GM19468 (cell line): Measurements from ENCODE around the gene RTKN.
"Not testable (repeated sequence)": the region's sequence is repeated elsewhere in the genome, so short reads cannot be mapped to it uniquely, and the experiment has no call there.

ENCODE experiments used
- ATAC-seq: cut with Tn5 transposase; IDR thresholded peaks from one replicate; pipeline ENCODE4 v1.9.1; 2021; ENCODE audit warnings: mild to moderate bottlenecking, moderate library complexity, moderate number of reproducible peaks; ENCODE audit not compliant: unreplicated experiment; ENCODE audit errors: extremely low read depth

Gene RTKN

DNA sequence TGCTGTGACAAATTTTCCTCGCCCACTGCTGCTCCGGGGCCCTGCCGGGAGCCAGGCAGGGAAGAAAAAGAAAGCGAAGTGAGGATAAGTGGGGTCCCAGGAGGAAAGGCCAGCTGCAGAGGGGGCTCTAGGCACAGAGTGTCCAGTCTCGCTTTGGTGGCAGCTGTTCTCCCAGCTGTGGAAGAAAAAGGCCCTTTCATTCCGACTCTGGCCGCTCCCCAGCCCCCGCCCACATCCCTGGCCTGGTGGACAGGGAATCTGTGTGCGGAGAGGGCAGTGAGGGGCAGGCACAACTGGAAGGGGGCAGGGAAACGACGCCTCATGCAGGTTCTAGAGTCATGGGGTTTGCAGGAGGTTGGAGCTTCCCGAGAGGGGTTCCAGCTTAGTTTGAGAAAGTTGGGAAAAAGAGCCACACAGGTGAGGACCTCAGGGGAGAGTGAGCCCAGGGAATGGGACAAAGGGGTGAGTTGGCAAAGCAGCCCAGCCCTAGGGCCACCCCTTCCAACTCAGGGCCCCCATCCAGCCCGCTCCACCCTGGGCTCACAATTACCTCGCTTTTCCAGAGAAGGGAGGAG, 1.8 kb downstream of the RTKN start:
- no peak for ATAC-seq

GRCh38 chr2:74439373-74439772, 2.4 kb downstream of the RTKN start:
- no peak for ATAC-seq

DNA sequence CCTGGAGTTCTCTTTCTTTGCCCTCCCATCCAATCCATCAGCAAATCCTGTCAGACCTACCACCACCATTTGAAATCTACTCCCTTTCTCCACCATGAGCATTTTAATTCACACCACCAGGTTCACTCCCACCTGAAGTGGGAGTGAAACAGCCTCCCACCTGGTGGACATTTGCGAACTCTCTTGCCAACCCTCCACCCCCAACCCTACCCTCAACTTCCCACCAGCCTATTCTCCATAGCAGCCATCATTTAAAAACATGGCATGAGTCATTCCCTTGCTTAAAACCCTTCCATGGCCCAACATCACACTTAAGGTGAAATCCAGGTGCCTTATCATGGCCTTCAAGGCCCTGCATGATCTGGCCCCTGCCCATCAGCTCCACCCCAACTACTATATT, 3.5 kb downstream of the RTKN start:
- no peak for ATAC-seq

DNA sequence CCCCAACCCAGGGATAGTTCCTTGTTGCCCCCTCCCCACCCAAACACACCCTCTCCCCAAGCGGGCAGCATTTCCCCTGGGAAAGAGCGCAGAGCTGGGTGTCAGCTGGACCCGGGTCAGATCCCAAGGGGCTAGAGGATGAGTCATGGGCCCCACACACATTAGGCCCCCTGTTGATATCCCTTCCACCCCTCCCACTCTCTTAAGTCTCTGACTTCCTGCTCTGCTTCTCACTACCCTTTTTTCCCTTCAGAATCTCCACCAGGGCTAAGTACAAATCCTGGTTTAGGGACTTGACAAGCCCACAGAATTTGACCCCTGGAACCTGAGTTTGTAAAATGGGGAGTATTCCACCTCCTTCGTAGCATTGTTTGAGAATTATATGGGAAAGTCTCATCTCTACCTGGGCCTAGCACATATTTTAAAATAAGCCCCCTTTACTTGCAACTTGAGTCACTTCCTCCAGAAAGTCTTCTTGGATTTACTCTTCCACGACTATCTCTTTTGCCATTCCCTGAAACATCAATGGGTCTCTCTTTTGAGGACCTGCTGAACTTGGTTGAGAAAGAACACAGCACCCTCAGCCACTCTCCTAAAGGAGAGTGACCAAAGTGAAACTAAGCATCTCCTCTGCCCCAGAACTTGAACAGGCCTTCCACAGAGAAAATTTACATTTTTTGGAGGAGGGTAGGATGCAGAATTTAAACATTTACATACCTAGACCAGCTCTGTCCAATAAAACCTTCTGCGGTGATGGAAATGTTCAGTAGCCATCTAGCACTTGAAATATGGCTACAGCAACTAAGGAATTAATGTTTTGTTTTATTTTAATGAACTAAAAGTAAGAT, 4.7 kb downstream of the RTKN start:
- no peak for ATAC-seq

DNA sequence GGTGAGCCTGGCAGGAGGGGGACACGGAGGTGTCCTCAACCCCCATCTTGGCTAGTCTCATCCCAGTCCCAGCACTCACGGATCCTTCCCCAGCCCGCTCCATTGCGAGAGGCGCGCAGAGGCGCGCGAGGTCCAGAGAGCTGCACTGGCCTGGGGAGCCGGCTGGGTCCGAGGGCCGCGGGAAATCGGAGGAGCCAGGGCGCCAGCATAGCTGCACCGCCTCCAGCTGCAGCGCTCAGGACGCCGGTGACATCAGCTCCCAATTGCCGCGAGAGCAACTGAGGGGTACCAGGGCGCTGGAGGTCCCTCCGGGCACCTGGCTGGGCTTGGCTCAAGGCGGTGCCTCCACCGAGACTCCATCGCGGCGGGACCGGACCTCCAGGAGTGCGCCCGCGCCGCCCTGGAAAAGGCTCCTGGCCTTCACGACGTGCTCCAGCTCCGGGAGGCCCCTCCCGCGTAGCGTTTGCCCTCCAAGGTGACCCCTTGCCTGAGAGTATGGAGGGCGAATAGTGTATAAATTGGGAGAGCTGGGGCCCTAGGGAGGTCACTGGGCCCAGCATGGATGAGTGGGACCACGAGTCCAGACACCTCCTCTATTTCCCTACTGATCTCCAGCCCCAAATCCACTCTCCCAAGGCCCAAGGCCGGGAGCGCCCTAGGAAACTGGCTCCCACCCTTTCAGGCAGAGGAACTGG, 5.5 kb downstream of the RTKN start:
- no peak for ATAC-seq

DNA sequence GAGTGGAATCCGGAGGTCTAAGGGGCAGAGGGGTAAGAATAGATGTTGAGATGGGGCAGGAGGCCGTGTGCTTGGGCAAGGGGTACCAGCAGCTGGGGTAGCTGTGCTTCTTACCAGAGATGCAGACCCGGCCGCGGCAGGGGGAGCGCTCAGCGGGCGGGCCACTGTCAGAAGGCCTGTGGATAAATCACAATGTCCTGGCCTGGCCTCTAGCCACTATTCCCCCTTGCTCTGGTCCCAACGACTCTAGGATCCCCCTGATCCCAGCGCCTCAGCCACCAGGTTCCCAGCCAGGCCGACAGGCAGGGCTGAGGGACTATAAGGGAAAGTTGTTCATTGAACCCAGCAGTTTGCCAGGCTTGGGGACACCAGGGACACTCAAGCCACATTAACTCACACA, 11.2 kb downstream of the RTKN start:
- ATAC-seq, result no peak

GRCh38 chr2:74429487-74430451, 12.0 kb downstream of the RTKN start:
- ATAC-seq, result no peak

- no peak for ATAC-seq
Observed at GRCh38 chr2:74428675-74429074, 13.1 kb downstream of the RTKN start.

DNA sequence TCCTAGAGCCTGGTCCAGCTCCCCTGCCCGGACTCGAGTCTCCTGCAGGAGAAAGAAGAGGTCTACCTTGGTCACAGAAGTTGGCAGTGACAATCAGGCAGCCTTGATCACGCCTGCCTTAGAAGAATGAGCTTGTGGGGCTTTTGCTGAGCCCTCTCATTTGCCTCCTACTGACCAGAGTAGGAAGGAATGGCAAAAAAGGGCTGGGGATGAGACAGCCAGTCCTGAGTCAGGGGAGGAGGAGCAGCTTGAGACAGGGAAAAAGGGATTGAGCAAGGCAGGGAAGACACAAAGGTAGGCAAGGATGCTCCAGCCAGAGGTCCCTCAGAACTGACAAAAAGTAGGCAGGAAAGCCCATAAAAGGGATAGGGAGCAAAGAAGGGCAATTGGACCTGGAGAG, 14.2 kb downstream of the RTKN start:
- ATAC-seq, result no peak

DNA sequence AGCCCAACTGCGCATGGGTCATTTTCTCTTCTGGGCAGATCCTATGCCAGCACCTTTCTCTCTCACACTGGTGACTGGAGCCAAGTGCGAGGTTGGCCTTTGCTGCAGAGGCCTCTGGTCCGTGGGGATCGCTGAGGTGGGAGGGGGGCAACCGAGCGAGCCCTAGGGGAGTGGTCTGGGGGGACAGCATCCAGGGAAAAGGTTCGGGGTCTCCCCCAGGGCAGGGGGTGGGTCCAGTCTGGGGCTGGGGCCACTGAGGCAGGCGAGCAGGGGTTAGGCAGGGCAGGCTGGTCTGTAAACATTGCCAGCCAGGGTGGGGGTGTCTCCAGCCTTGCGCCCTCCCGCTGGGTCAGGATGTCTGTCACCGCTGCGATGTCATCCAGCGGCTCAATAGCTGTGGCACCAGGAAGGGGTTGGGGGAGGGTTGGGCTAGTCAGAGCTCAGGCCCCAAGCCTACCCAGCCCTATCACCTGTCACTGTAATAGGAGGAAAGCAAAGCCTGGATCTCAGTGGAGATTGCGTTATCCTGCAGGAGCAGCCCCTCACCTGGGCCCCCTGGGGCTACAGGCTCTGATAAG, 15.5 kb downstream of the RTKN start:
- ATAC-seq, result no peak

GRCh38 chr2:74425523-74425922, 16.2 kb downstream of the RTKN start:
- ATAC-seq, result no peak

DNA sequence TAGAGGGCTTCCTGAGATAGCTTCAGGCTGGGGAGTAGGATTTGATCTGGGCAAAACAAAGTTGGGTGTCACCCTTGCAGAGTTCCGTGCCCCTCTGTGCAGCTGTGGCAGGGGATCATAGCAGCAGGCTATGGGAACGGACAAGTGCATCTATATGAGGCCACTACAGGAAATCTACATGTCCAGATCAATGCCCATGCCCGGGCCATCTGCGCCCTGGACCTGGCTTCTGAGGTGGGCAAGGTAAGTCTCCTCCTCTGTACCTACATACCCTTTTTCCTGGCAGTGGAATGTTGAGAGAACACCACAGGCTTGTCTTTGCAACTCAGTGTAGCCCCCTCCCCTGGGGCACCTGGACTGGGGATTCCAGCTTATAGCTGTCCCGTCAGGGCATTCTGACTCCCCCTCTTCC, 16.7 kb downstream of the RTKN start:
- no peak for ATAC-seq

GRCh38 chr2:74424139-74424992, 17.4 kb downstream of the RTKN start:
- ATAC-seq, result no peak

DNA sequence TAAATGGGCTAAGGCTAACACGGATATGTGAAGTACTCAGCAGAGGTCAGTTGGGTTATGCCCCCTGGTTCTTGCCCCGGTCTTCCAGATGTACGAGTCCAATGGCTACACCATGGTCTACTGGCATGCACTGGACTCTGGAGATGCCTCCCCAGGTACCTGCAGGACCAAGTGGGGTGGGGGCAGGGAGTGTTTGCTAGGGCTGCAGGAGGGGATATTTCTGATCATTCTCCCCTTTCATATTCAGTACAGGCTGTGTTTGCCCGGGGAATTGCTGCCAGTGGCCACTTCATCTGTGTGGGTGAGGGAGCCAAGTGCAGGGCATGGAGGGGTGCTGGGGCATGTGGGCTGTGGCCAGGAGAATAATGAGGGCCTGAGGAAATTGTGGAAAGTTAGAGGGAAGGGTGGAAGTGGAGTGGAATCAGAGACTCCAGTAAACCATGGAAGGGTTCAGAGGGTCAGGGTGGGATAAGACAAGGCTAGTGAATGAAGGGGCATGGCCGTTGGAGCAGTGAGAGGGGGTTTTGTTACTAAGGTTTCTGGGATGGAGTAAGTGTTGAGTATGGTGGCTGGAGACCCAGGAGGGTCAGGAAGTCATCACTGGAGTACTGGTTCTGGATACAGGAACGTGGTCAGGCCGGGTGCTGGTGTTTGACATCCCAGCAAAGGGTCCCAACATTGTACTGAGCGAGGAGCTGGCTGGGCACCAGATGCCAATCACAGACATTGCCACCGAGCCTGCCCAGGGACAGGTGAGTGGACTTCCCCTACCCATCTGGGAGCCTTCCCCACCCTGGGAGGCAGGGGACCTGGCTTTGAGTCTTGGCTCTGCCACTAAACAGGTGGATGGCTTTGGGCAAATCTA, 18.3 kb downstream of the RTKN start:
- ATAC-seq, result no peak

- ATAC-seq, result peak; percentile 89
Observed at GRCh38 chr2:74421221-74421870, 20.4 kb downstream of the RTKN start, which contains the start of the genes C2orf81 and WDR54. C2orf81 (minus strand) TSS chr2:74421619; CDS start chr2:74421560, 59 bp downstream. WDR54 (plus strand) TSS chr2:74421730; CDS start chr2:74422154, 424 bp downstream.

DNA sequence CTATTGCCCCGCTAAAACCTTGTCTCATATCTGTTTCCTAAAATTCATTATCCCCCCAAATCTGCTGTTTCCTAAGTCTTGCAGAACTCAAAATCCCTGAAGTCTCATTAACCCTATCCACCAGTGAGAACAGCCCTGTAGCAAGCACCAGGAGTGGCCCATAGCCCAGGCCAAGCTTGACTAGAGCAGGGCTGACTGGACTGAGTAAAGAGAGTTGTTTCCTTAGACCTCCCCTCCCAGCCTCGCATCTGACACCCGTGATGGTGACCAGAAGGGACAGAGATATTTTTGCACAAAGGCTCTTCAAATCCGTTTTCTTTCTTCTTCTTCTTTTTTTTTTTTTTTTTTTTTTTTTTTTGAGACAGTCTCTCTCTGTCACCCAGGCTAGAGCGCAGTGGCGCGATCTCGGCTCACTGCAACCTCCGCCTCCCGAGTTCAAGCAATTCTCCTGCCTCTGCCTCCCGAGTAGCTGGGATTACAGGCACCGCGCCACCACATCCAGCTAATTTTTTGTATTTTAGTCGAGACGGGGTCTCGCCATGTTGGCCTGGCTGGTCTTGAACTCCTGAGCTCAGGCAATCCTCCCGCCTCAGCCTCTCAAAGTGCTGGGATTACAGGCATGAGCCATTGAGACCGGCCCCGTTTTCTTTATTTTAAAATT, 21.2 kb downstream of the RTKN start:
- ATAC-seq, result not testable (repeated sequence)

- no peak for ATAC-seq
Observed at GRCh38 chr2:74420006-74420405, 21.7 kb downstream of the RTKN start.
